Neural progenitor cell (in vitro differentiated cells): ENCODE results near the gene ARHGEF18.

Experiments
- EZH2 ChIP-seq: fragments of 200-600 bp; sonication (generic); IDR thresholded peaks from 2 replicates; pipeline ENCODE4 v1.6.1; 2017; ENCODE audit warnings: antibody characterized with exemption, mild to moderate bottlenecking, moderate library complexity
- EZH2phosphoT487 ChIP-seq: fragments of 200-600 bp; sonication (generic); IDR thresholded peaks from 2 replicates; pipeline ENCODE4 v1.6.1; 2017; ENCODE audit warnings: antibody characterized with exemption
- TF ChIP-seq, protein P1 (sequence below): fragments of 200-600 bp; sonication (generic); IDR thresholded peaks from 2 replicates; pipeline ENCODE4 v1.5.1; 2017; ENCODE audit warnings: antibody characterized with exemption, mild to moderate bottlenecking

DNA sequence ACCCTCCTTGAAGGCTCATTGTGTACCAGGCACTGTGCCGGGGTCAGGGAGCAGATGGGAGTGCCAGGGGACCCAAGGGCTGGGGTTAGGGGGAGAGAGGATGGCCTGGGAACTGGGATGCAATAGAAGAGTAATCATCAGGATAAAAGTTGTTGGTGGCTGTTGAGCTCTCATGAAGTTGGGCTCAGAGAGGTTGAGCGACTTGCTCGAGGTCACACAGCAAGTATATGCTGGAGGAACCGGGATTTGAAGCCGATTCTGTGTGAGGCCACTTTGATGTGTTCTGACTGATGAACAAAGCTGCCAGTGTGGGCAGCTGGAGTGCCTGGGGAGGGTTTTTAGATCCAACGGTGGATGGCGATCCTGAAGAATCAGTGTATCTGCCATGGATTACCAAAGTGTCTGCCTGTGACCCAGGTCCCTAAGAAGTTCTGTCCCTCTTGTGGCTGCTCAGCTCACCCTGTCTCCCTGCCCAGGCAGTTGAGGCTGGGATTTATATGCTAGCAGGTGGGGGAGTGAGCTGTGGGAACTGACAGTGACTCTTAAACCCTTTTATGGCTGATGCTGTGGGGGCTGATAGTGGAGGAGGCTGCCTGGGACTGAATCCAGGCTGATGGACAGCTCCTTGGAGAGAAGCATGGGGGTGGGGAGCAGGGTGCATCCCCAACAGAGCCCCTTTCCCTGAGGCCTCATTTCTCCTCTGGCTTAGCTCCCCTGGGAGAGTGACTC is 8.3 kb downstream of the ARHGEF18 start:
- TF ChIP-seq, protein P1, sequence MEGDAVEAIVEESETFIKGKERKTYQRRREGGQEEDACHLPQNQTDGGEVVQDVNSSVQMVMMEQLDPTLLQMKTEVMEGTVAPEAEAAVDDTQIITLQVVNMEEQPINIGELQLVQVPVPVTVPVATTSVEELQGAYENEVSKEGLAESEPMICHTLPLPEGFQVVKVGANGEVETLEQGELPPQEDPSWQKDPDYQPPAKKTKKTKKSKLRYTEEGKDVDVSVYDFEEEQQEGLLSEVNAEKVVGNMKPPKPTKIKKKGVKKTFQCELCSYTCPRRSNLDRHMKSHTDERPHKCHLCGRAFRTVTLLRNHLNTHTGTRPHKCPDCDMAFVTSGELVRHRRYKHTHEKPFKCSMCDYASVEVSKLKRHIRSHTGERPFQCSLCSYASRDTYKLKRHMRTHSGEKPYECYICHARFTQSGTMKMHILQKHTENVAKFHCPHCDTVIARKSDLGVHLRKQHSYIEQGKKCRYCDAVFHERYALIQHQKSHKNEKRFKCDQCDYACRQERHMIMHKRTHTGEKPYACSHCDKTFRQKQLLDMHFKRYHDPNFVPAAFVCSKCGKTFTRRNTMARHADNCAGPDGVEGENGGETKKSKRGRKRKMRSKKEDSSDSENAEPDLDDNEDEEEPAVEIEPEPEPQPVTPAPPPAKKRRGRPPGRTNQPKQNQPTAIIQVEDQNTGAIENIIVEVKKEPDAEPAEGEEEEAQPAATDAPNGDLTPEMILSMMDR = no peak
- TF ChIP-seq EZH2 (no peak), EZH2phosphoT487 (no peak)
